HAP-1 (cell line): ENCODE data around the gene NVL.
"Not testable (repeated sequence)": the region's sequence is repeated elsewhere in the genome, so short reads cannot be mapped to it uniquely, and the experiment has no call there.

Experiments
- DNase-seq, 2 experiments: peaks; one replicate each; pipeline ENCODE4 v3.0.0-alpha.2; 2016 to 2020; ENCODE audit warnings: low spot score in 2 of 2
- H3K27me3 ChIP-seq: fragments of 250-450 bp; sonication (Bioruptor Pico); 2 replicates; pipeline ENCODE4 v1.5.1; 2020; ENCODE audit warnings: low read depth, mild to moderate bottlenecking, moderate library complexity
- H3K36me3 ChIP-seq: fragments of 250-450 bp; sonication (Bioruptor Pico); replicated peaks from 2 replicates; pipeline ENCODE4 v1.5.1; 2020; ENCODE audit warnings: mild to moderate bottlenecking
- H3K4me1 ChIP-seq: fragments of 250-450 bp; sonication (Bioruptor Pico); 2 replicates; pipeline ENCODE4 v1.5.1; 2020; ENCODE audit warnings: mild to moderate bottlenecking
- H3K4me3 ChIP-seq: fragments of 250-450 bp; sonication (Bioruptor Pico); 2 replicates; pipeline ENCODE4 v1.5.1; 2020; ENCODE audit warnings: mild to moderate bottlenecking, moderate library complexity
- H3K9me3 ChIP-seq: fragments of 250-450 bp; sonication (Bioruptor Pico); 2 replicates; pipeline ENCODE4 v1.5.1; 2020; ENCODE audit warnings: mild to moderate bottlenecking, moderate library complexity
- in situ Hi-C: fragments of 300-500 bp; cut with MboI; formaldehyde crosslinking; loops from 3 replicates; pipeline ENCODE4 v1.14.3; 2020; ENCODE audit warnings: low sequenced_read_pairs, inconsistent platforms, mixed read lengths

Gene NVL

GRCh38 chr1:224219612-224220059 lies 110.3 kb downstream of the NVL start:
- in situ Hi-C loops: no loop called here
- Histone ChIP-seq H3K36me3 (no peaks in the 10 kb centered on the region), H3K9me3 (no peaks in the 10 kb centered on the region)

GRCh38 chr1:224219011-224219611 lies 110.9 kb downstream of the NVL start:
- no peak for DNase-seq
- in situ Hi-C loops: no loop called here
- no peaks in the 10 kb centered on the region for H3K36me3 ChIP-seq
- no peaks in the 10 kb centered on the region for H3K27me3 ChIP-seq
- H3K4me3 ChIP-seq: no peak overlapping the region
- H3K4me1 ChIP-seq: no peaks in the 10 kb centered on the region; the same call in 1 of the 2 replicates
- H3K9me3 ChIP-seq: no peaks in the 10 kb centered on the region

More at GRCh38 chr1:224219612-224220059, 110.3 kb downstream of the NVL start:
- Histone ChIP-seq H3K4me3 (no peak overlapping the region), H3K27me3 (no peaks in the 10 kb centered on the region), H3K4me1 (no peaks in the 10 kb centered on the region; the same call in 1 of the 2 replicates)
- no peak for DNase-seq

GRCh38 chr1:224217655-224218623 lies 112.0 kb downstream of the NVL start:
- Histone ChIP-seq H3K4me3 (no peak overlapping the region), H3K4me1 (no peaks in the 10 kb centered on the region; the same call in 1 of the 2 replicates), H3K9me3 (no peaks in the 10 kb centered on the region), H3K36me3 (no peaks in the 10 kb centered on the region), H3K27me3 (no peaks in the 10 kb centered on the region)
- no peak for DNase-seq
- in situ Hi-C loops: no loop called here

GRCh38 chr1:224216382-224216781 lies 113.6 kb downstream of the NVL start:
- H3K4me1 ChIP-seq: peaks cover 2% of the 10 kb centered on the region; the same call in 1 of the 2 replicates

GRCh38 chr1:224213438-224214119 lies 116.4 kb downstream of the NVL start:
- peaks cover 6% of the 10 kb centered on the region; the same call in 1 of the 2 replicates for H3K4me1 ChIP-seq
- no peaks in the 10 kb centered on the region for H3K36me3 ChIP-seq
- in situ Hi-C loops: no loop called here
- no peaks in the 10 kb centered on the region for H3K27me3 ChIP-seq
- H3K9me3 ChIP-seq: no peaks in the 10 kb centered on the region
- H3K4me3 ChIP-seq: no peak overlapping the region
- no peak for DNase-seq

More at GRCh38 chr1:224216382-224216781, 113.6 kb downstream of the NVL start:
- Histone ChIP-seq H3K27me3 (no peaks in the 10 kb centered on the region), H3K36me3 (no peaks in the 10 kb centered on the region), H3K9me3 (no peaks in the 10 kb centered on the region), H3K4me3 (no peak overlapping the region)
- in situ Hi-C loops: no loop called here
- no peak for DNase-seq

- no peak for DNase-seq
- Histone ChIP-seq H3K4me3 (no peak overlapping the region), H3K4me1 (peaks cover 6% of the 10 kb centered on the region; the same call in 1 of the 2 replicates), H3K36me3 (no peaks in the 10 kb centered on the region), H3K9me3 (no peaks in the 10 kb centered on the region), H3K27me3 (no peaks in the 10 kb centered on the region)
- in situ Hi-C loops: no loop called here
Measured at GRCh38 chr1:224212618-224213061, 117.3 kb downstream of the NVL start.

- no peak overlapping the region for H3K4me3 ChIP-seq
- in situ Hi-C loops: no loop called here
- DNase-seq: peak in 1 of 2 experiments; percentile 38
- no peaks in the 10 kb centered on the region for H3K36me3 ChIP-seq
- H3K4me1 ChIP-seq: peaks cover 6% of the 10 kb centered on the region; the same call in 1 of the 2 replicates
- no peaks in the 10 kb centered on the region for H3K9me3 ChIP-seq
- no peaks in the 10 kb centered on the region for H3K27me3 ChIP-seq
Measured at GRCh38 chr1:224211206-224211962, 118.6 kb downstream of the NVL start.

- H3K9me3 ChIP-seq, H3K4me1 ChIP-seq, H3K4me3 ChIP-seq, DNase-seq, H3K36me3 ChIP-seq, H3K27me3 ChIP-seq, in situ Hi-C loops: not testable (repeated sequence)
Measured at GRCh38 chr1:224205931-224206538, 123.9 kb downstream of the NVL start.

- H3K4me3 ChIP-seq: no peak overlapping the region
- DNase-seq: no peak
Measured at GRCh38 chr1:224205438-224205840, 124.5 kb downstream of the NVL start.

GRCh38 chr1:224203243-224204016 lies 126.5 kb downstream of the NVL start:
- Histone ChIP-seq H3K4me1 (peaks cover 7% of the 10 kb centered on the region), H3K4me3 (no peak overlapping the region), H3K36me3 (no peaks in the 10 kb centered on the region), H3K27me3 (no peaks in the 10 kb centered on the region), H3K9me3 (no peaks in the 10 kb centered on the region)
- DNase-seq: no peak
- in situ Hi-C loops: no loop called here

More at GRCh38 chr1:224205438-224205840, 124.5 kb downstream of the NVL start:
- no peaks in the 10 kb centered on the region for H3K27me3 ChIP-seq
- H3K36me3 ChIP-seq: no peaks in the 10 kb centered on the region
- in situ Hi-C loops: no loop called here
- no peaks in the 10 kb centered on the region for H3K9me3 ChIP-seq
- peaks cover 5% of the 10 kb centered on the region for H3K4me1 ChIP-seq

- in situ Hi-C loops: no loop called here
- Histone ChIP-seq H3K27me3 (no peaks in the 10 kb centered on the region), H3K9me3 (no peaks in the 10 kb centered on the region), H3K4me3 (no peak overlapping the region), H3K4me1 (peaks cover 7% of the 10 kb centered on the region), H3K36me3 (no peaks in the 10 kb centered on the region)
- no peak for DNase-seq
Measured at GRCh38 chr1:224201853-224202252, 128.1 kb downstream of the NVL start.

- Histone ChIP-seq H3K36me3 (no peaks in the 10 kb centered on the region), H3K9me3 (no peaks in the 10 kb centered on the region), H3K4me3 (no peak overlapping the region), H3K4me1 (peaks cover 7% of the 10 kb centered on the region), H3K27me3 (no peaks in the 10 kb centered on the region)
- no peak for DNase-seq
- in situ Hi-C loops: no loop called here
Measured at GRCh38 chr1:224201383-224201782, 128.6 kb downstream of the NVL start.
